ENCODE measurements around the gene IFT81. TPM values are rescaled to one million over a fixed set of nuclear protein-coding genes. Genes with fewer than 3 reads are reported as not detected.

Gene IFT81
- total and polyA plus RNA-seq, 2 of the 13 experiments (the other 11 are each of a cell fraction or from before 2014, with no cell fraction given), result 4.2 to 13.0 TPM

DNA sequence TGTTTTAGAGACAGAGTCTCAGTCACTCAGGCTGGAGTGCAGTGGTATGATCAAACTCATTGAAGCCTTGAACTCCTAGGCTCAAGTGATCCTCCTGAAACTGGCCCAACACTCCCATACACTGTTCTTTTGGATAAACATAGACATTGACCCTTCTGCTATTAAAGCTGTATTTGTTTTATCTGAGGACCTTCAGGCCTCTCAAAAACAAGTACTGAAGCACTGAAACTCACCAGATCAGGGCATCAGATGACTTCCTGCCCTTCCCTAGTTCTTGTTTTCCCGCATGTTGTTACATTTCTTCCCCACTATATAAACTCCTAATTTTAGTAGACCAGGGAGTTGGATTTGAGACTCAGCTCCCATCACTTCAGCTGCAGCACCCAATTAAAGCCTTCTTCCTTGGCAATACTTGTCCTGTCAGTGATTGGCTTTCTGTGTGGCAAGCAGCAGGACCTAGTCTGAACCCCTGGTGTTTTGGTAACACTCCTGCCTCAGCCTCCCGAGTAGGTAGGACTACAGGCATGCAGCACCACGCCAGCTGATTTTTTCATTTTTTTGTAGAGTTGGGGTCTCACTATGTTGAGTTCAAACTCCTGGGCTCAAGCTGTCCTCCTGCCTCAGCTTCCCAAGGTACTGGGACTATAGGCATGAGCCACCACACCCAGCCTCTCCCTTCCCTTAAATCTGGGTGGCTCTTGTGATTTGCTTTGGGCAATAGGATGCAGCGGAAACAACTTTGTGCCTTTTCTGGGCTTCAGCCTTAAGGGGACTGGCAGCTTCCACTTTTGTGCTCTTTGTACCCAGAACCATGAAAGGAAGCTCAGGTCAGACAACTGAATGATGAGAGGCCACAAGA, 12.5 kb upstream of the IFT81 start (continued):
- TF ChIP-seq ZSCAN12 (CRISPR knock-in tag; IDR thresholded peaks at IDR 0.05) (no peak), TCF7L2 (IDR thresholded peaks at IDR 0.05; ENCODE audit: low read depth, low read length) (no peak), SP5 (CRISPR knock-in tag; IDR thresholded peaks at IDR 0.05; ENCODE audit: borderline replicate concordance, low read depth) (peak; percentile 45; the same call in 1 of the 2 replicates), IKZF1 (IDR thresholded peaks at IDR 0.05) (no peak), ZNF564 (CRISPR knock-in tag; IDR thresholded peaks at IDR 0.05) (no peak), PRDM15 (CRISPR knock-in tag; IDR thresholded peaks at IDR 0.05) (no peak), KAT7 (CRISPR knock-in tag; IDR thresholded peaks at IDR 0.05; ENCODE audit: borderline replicate concordance) (no peak), ZNF83 (CRISPR knock-in tag; IDR thresholded peaks at IDR 0.05; ENCODE audit: borderline replicate concordance) (no peak), THRA (CRISPR knock-in tag; IDR thresholded peaks at IDR 0.05; ENCODE audit: borderline replicate concordance) (peak; percentile 49; the same call in 1 of the 2 replicates), CEBPB (IDR thresholded peaks at IDR 0.05; ENCODE audit: borderline replicate concordance, low read depth, low read length) (no peak), ZNF782 (CRISPR knock-in tag; IDR thresholded peaks at IDR 0.05; ENCODE audit: borderline replicate concordance) (no peak)
- TF ChIP-seq, protein P1, sequence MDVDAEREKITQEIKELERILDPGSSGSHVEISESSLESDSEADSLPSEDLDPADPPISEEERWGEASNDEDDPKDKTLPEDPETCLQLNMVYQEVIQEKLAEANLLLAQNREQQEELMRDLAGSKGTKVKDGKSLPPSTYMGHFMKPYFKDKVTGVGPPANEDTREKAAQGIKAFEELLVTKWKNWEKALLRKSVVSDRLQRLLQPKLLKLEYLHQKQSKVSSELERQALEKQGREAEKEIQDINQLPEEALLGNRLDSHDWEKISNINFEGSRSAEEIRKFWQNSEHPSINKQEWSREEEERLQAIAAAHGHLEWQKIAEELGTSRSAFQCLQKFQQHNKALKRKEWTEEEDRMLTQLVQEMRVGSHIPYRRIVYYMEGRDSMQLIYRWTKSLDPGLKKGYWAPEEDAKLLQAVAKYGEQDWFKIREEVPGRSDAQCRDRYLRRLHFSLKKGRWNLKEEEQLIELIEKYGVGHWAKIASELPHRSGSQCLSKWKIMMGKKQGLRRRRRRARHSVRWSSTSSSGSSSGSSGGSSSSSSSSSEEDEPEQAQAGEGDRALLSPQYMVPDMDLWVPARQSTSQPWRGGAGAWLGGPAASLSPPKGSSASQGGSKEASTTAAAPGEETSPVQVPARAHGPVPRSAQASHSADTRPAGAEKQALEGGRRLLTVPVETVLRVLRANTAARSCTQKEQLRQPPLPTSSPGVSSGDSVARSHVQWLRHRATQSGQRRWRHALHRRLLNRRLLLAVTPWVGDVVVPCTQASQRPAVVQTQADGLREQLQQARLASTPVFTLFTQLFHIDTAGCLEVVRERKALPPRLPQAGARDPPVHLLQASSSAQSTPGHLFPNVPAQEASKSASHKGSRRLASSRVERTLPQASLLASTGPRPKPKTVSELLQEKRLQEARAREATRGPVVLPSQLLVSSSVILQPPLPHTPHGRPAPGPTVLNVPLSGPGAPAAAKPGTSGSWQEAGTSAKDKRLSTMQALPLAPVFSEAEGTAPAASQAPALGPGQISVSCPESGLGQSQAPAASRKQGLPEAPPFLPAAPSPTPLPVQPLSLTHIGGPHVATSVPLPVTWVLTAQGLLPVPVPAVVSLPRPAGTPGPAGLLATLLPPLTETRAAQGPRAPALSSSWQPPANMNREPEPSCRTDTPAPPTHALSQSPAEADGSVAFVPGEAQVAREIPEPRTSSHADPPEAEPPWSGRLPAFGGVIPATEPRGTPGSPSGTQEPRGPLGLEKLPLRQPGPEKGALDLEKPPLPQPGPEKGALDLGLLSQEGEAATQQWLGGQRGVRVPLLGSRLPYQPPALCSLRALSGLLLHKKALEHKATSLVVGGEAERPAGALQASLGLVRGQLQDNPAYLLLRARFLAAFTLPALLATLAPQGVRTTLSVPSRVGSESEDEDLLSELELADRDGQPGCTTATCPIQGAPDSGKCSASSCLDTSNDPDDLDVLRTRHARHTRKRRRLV (CRISPR knock-in tag; IDR thresholded peaks at IDR 0.05), result peak; percentile 59; the same call in 1 of the 2 replicates
- TF ChIP-seq, protein P2, sequence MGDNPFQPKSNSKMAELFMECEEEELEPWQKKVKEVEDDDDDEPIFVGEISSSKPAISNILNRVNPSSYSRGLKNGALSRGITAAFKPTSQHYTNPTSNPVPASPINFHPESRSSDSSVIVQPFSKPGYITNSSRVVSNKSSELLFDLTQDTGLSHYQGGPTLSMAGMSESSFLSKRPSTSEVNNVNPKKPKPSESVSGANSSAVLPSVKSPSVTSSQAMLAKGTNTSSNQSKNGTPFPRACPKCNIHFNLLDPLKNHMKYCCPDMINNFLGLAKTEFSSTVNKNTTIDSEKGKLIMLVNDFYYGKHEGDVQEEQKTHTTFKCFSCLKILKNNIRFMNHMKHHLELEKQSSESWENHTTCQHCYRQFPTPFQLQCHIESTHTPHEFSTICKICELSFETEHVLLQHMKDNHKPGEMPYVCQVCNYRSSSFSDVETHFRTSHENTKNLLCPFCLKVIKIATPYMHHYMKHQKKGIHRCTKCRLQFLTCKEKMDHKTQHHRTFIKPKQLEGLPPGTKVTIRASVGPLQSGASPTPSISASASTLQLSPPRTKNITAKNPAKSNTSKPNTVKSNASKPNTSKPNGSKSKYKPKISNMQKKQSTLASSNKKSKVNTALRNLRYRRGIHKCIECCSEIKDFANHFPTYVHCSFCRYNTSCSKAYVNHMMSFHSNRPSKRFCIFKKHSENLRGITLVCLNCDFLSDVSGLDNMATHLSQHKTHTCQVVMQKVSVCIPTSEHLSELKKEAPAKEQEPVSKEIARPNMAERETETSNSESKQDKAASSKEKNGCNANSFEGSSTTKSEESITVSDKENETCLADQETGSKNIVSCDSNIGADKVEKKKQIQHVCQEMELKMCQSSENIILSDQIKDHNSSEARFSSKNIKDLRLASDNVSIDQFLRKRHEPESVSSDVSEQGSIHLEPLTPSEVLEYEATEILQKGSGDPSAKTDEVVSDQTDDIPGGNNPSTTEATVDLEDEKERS (CRISPR knock-in tag; IDR thresholded peaks at IDR 0.05), result no peak
- TF ChIP-seq, protein P3, sequence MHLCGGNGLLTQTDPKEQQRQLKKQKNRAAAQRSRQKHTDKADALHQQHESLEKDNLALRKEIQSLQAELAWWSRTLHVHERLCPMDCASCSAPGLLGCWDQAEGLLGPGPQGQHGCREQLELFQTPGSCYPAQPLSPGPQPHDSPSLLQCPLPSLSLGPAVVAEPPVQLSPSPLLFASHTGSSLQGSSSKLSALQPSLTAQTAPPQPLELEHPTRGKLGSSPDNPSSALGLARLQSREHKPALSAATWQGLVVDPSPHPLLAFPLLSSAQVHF (CRISPR knock-in tag; IDR thresholded peaks at IDR 0.05), result no peak

Measured in HepG2 (cell line).